ENCODE results near the gene GAA. TPM values are rescaled to one million over a fixed set of nuclear protein-coding genes. Genes with fewer than 3 reads are reported as not detected.

GAA gene
- total RNA-seq, 8 experiments from 2014 or later = 16.1 to 66.3 (median 35.8) TPM

Other genes with a start within 250 kb of the GAA start
- gene TBC1D16, start 65.7 kb upstream of the GAA start, total RNA-seq = 10 to 100 TPM; 12.9 to 50.5 (median 33.4) TPM
- 10 to 100 TPM in 3 of 8 experiments, 1 to 10 TPM in 5; 2.3 to 23.0 (median 8.2) TPM for gene CCDC40, start 64.9 kb upstream of the GAA start, total RNA-seq
- gene EIF4A3, start 45.5 kb downstream of the GAA start, total RNA-seq = 100 to 1,000 TPM in 4 of 8 experiments, 10 to 100 TPM in 4; 63.4 to 192 (median 95.1) TPM
- gene CARD14, start 68.4 kb downstream of the GAA start, total RNA-seq = 1 to 10 TPM in 5 of 8 experiments, under 1 TPM in 3; 0.50 to 6.1 (median 2.0) TPM
- 10 to 100 TPM in 5 of 8 experiments, 1 to 10 TPM in 3; 5.5 to 56.6 (median 11.2) TPM for gene SGSH, start 118.8 kb downstream of the GAA start, total RNA-seq
- gene SLC26A11, start 118.8 kb downstream of the GAA start, total RNA-seq = 10 to 100 TPM in 7 of 8 experiments, 1 to 10 TPM in 1; 9.1 to 41.3 (median 18.1) TPM
- gene RNF213, start 159.3 kb downstream of the GAA start, total RNA-seq = 100 to 1,000 TPM in 1 of 8 experiments, 10 to 100 TPM in 6, 1 to 10 TPM in 1; 9.2 to 161 (median 29.6) TPM

Measured in motor neuron (in vitro differentiated cells).